Smooth muscle cell (in vitro differentiated cells): Measurements from ENCODE around the gene CCDC88C. TPM values are rescaled to one million over a fixed set of nuclear protein-coding genes. Genes with fewer than 3 reads are reported as not detected.

Source experiments
- DNase-seq: peaks from one replicate; lab custom pipeline; 2025; ENCODE audit not compliant: unreplicated experiment; lab: John Stamatoyannopoulos, UW
- H2AFZ ChIP-seq: fragments of 200-600 bp; sonication (generic); 2 replicates; pipeline ENCODE4 v1.6.0; 2016; ENCODE audit warnings: antibody characterized with exemption, low read depth, mild to moderate bottlenecking
- H3F3A ChIP-seq: fragments of 200-600 bp; sonication (generic); 2 replicates; pipeline ENCODE4 v1.6.0; 2017; ENCODE audit warnings: antibody characterized with exemption, low read depth
- H3K27ac ChIP-seq: fragments of 200-600 bp; sonication (generic); 2 replicates; pipeline ENCODE4 v1.5.1; 2016; ENCODE audit warnings: low read depth, mild to moderate bottlenecking
- H3K27me3 ChIP-seq: fragments of 200-600 bp; sonication (generic); 2 replicates; pipeline ENCODE4 v1.6.1; 2016; ENCODE audit warnings: low read depth, mild to moderate bottlenecking
- H3K36me3 ChIP-seq: fragments of 200-600 bp; sonication (generic); 2 replicates; pipeline ENCODE4 v1.5.1; 2016; ENCODE audit warnings: low read depth
- H3K4me1 ChIP-seq: fragments of 200-600 bp; sonication (generic); 2 replicates; pipeline ENCODE4 v1.5.1; 2016; ENCODE audit warnings: low read depth
- H3K4me2 ChIP-seq: fragments of 200-600 bp; sonication (generic); 2 replicates; pipeline ENCODE4 v1.6.0; 2016; ENCODE audit warnings: mild to moderate bottlenecking
- H3K4me3 ChIP-seq: fragments of 200-600 bp; sonication (generic); 2 replicates; pipeline ENCODE4 v1.5.1; 2016; ENCODE audit warnings: mild to moderate bottlenecking
- H3K79me2 ChIP-seq: fragments of 200-600 bp; sonication (generic); 2 replicates; pipeline ENCODE4 v1.6.0; 2016; ENCODE audit warnings: low read depth, mild to moderate bottlenecking
- H3K9ac ChIP-seq: fragments of 200-600 bp; sonication (generic); 2 replicates; pipeline ENCODE4 v1.6.0; 2016; ENCODE audit warnings: low read depth
- H3K9me3 ChIP-seq: fragments of 200-600 bp; sonication (generic); replicated peaks from 2 replicates; pipeline ENCODE4 v1.5.1; 2016; ENCODE audit warnings: low read depth
- H4K20me1 ChIP-seq: fragments of 200-600 bp; sonication (generic); 2 replicates; pipeline ENCODE4 v1.6.0; 2016; ENCODE audit warnings: low read depth
- CTCF ChIP-seq: fragments of 200-600 bp; sonication (generic); IDR thresholded peaks from 2 replicates; pipeline ENCODE4 v1.5.1; 2017; ENCODE audit warnings: borderline replicate concordance, mild to moderate bottlenecking, antibody characterized with exemption; ENCODE audit not compliant: insufficient read depth, poor library complexity, severe bottlenecking
- WGBS: methylation state at CpG from one replicate; pipeline ENCODE4 v1.1.7; 2016; ENCODE audit warnings: low lambda C conversion rate; 5-methylcytosine and 5-hydroxymethylcytosine counted together
- polyA plus RNA-seq: library from polyadenylated mRNA; unstranded; fragments of >200 nt; fragmentation: Nextera tagmentation; extraction: Ambion mirVana; gene quantifications from 2 replicates; pipeline ENCODE4 v1.2.1, GENCODE V29; 2016
- total RNA-seq: library from RNA; depleted of rRNA; stranded (reverse); fragments of >200 nt; gene quantifications from 2 replicates; pipeline ENCODE4 v1.2.3, GENCODE V29; 2014

CCDC88C gene
- total and polyA plus RNA-seq, 2 experiments from 2014 or later: 1.1 TPM; not detected in 1

- WGBS: 97% methylated on average over 10 of the region's 10 CpGs
- Histone ChIP-seq H3K27ac (no peak overlapping the region), H3K4me3 (no peak overlapping the region), H3K4me2 (no peak overlapping the region), H3K9me3 (no peaks in the 10 kb centered on the region), H3K79me2 (no peaks in the 10 kb centered on the region), H3F3A (no peaks in the 10 kb centered on the region), H3K36me3 (no peaks in the 10 kb centered on the region), H2AFZ (no peak overlapping the region), H3K27me3 (no peaks in the 10 kb centered on the region), H3K9ac (no peak overlapping the region), H4K20me1 (no peaks in the 10 kb centered on the region), H3K4me1 (no peaks in the 10 kb centered on the region)
- TF ChIP-seq CTCF: no peak
- DNase-seq: no peak
Measured at GRCh38 chr14:91290986-91291385, 126.6 kb downstream of the CCDC88C start.

- WGBS: 96% methylated on average over 4 of the region's 4 CpGs
- peaks cover 5% of the 10 kb centered on the region for H3F3A ChIP-seq
Measured at GRCh38 chr14:91289464-91289863, 128.2 kb downstream of the CCDC88C start.

GRCh38 chr14:91288876-91289275 lies 128.7 kb downstream of the CCDC88C start:
- no peaks in the 10 kb centered on the region for H3K79me2 ChIP-seq
- H3K27me3 ChIP-seq: no peaks in the 10 kb centered on the region
- no peak overlapping the region for H2AFZ ChIP-seq
- WGBS: 97% methylated on average over 28 of the region's 28 CpGs
- H3K4me1 ChIP-seq: no peaks in the 10 kb centered on the region
- H3K9me3 ChIP-seq: no peaks in the 10 kb centered on the region
- no peak overlapping the region for H3K4me2 ChIP-seq
- H3K36me3 ChIP-seq: no peaks in the 10 kb centered on the region
- H4K20me1 ChIP-seq: no peaks in the 10 kb centered on the region
- TF ChIP-seq CTCF: no peak
- no peak for DNase-seq
- no peak overlapping the region for H3K27ac ChIP-seq
- no peak overlapping the region for H3K4me3 ChIP-seq
- H3K9ac ChIP-seq: no peak overlapping the region
- peaks cover 8% of the 10 kb centered on the region for H3F3A ChIP-seq

More at GRCh38 chr14:91289464-91289863, 128.2 kb downstream of the CCDC88C start:
- H3K79me2 ChIP-seq: no peaks in the 10 kb centered on the region
- H4K20me1 ChIP-seq: no peaks in the 10 kb centered on the region
- no peak for TF ChIP-seq CTCF
- H3K27ac ChIP-seq: no peak overlapping the region
- no peak for DNase-seq
- no peak overlapping the region for H2AFZ ChIP-seq
- no peak overlapping the region for H3K4me2 ChIP-seq
- no peak overlapping the region for H3K9ac ChIP-seq
- no peaks in the 10 kb centered on the region for H3K36me3 ChIP-seq
- no peak overlapping the region for H3K4me3 ChIP-seq
- no peaks in the 10 kb centered on the region for H3K9me3 ChIP-seq
- H3K4me1 ChIP-seq: no peaks in the 10 kb centered on the region
- no peaks in the 10 kb centered on the region for H3K27me3 ChIP-seq

- H3K4me1 ChIP-seq: no peaks in the 10 kb centered on the region
- TF ChIP-seq CTCF: peak; percentile 88
- no peak overlapping the region for H3K4me2 ChIP-seq
- no peak overlapping the region for H3K27ac ChIP-seq
- no peaks in the 10 kb centered on the region for H3K27me3 ChIP-seq
- no peaks in the 10 kb centered on the region for H4K20me1 ChIP-seq
- 53% methylated on average over 7 of the region's 7 CpGs for WGBS
- H3K79me2 ChIP-seq: no peaks in the 10 kb centered on the region
- H3K36me3 ChIP-seq: no peaks in the 10 kb centered on the region
- no peak overlapping the region for H2AFZ ChIP-seq
- H3K9me3 ChIP-seq: no peaks in the 10 kb centered on the region
- peaks cover 17% of the 10 kb centered on the region for H3F3A ChIP-seq
- no peak overlapping the region for H3K9ac ChIP-seq
- peak; percentile 25 for DNase-seq
- no peak overlapping the region for H3K4me3 ChIP-seq
Measured at GRCh38 chr14:91286530-91286937, 131.1 kb downstream of the CCDC88C start.
